ENCODE measurements around the gene USP15. TPM values are rescaled to one million over a fixed set of nuclear protein-coding genes. Genes with fewer than 3 reads are reported as not detected.

Gene USP15
- total and polyA plus RNA-seq, 2 of the 8 experiments (the other 6 are each of a cell fraction or from before 2014, with no cell fraction given), result 12.7 to 38.6 TPM

DNA sequence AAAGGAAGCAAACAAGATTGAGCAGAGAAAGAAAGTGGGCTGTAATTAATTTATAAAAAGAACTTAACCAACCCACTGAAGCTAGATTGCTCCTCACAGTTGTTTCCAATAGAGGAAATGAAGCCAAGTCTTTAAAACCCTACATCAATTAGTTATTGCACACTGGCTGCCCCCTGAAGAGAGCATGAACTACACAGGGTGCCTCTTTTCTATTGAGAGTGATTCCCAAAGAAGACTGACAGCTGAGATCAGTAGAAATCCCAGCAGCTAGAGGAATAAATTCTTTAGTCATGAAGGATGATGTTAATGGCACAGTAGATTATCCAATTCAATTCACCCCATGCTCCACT lies 8.6 kb upstream of the USP15 start:
- Histone ChIP-seq H3K27ac (ENCODE audit: low read depth, low read length) (no peak overlapping the region), H3K4me2 (ENCODE audit: insufficient read depth in 1 of 2, low read depth in 2 of 2, low read length in 2 of 2) (no peak overlapping the region), H3K4me1 (replicated peaks in 1 of 4; ENCODE audit: control insufficient read depth in 3 of 4, insufficient read depth in 4 of 4, low read length in 3 of 4) (peaks cover 0 to 4% (median 1%) of the 10 kb centered on the region in 4 experiments; a peak in 1 of 7 replicates), H3K18ac (ENCODE audit: extremely low read depth, low read length) (no peak overlapping the region), H2AFZ (ENCODE audit: low read length) (no peak overlapping the region), H3K4ac (replicated peaks; ENCODE audit: insufficient read length, low read depth, low read length) (no peak overlapping the region), H2BK5ac (ENCODE audit: low read depth, low read length) (no peak overlapping the region), H3K56ac (replicated peaks; ENCODE audit: insufficient read length, low read depth, low read length) (no peak overlapping the region), H4K5ac (ENCODE audit: insufficient read length, low read depth, low read length) (no peak overlapping the region), H2BK15ac (ENCODE audit: low read length) (no peak overlapping the region), H3K14ac (ENCODE audit: insufficient read length) (no peak overlapping the region), H3K79me2 (ENCODE audit: control insufficient read depth in 1 of 2, insufficient read depth in 2 of 2, low read length in 2 of 2) (no peaks in the 10 kb centered on the region), H3K23me2 (ENCODE audit: low read depth, low read length) (no peaks in the 10 kb centered on the region), H2AK5ac (ENCODE audit: low read depth, low read length) (no peak overlapping the region), H2BK120ac (replicated peaks; ENCODE audit: low read depth, low read length) (no peak overlapping the region), H3K4me3 (ENCODE audit: extremely low read depth in 1 of 4, insufficient read depth in 2 of 4, low read depth in 3 of 4, low read length in 4 of 4) (no peak overlapping the region), H3K23ac (ENCODE audit: insufficient read length) (no peak overlapping the region), H3K36me3 (ENCODE audit: control insufficient read depth in 2 of 4, insufficient read depth in 4 of 4, low read length in 3 of 4) (no peaks in the 10 kb centered on the region), H2BK12ac (ENCODE audit: low read depth, low read length) (no peak overlapping the region), H4K91ac (replicated peaks; ENCODE audit: insufficient read length, low read length) (no peak overlapping the region), H4K20me1 (replicated peaks in 1 of 2; ENCODE audit: control insufficient read depth in 1 of 2, insufficient read depth in 2 of 2, low read length in 2 of 2) (no peaks in the 10 kb centered on the region), H3K9me3 (ENCODE audit: insufficient read depth in 2 of 2, low read depth in 1 of 2, low read length in 1 of 2) (no peaks in the 10 kb centered on the region), H3K27me3 (replicated peaks in 1 of 4; ENCODE audit: control insufficient read depth in 3 of 4, extremely low read depth in 1 of 4, insufficient read depth in 3 of 4, low read length in 3 of 4) (no peaks in the 10 kb centered on the region), H4K8ac (ENCODE audit: extremely low read depth, insufficient read depth, low read length) (no peak overlapping the region), H3K9ac (replicated peaks in 1 of 4; ENCODE audit: extremely low read depth in 1 of 4, low read depth in 3 of 4, low read length in 3 of 4) (no peak overlapping the region), H2BK20ac (ENCODE audit: low read length) (no peak overlapping the region), H3K79me1 (ENCODE audit: low read depth, low read length) (no peaks in the 10 kb centered on the region)
- DNase-seq (ENCODE audit: low read depth in 1 of 2, low spot score in 2 of 2), result no peak
- ChIA-PET POLR2A (ENCODE audit: partially characterized antibody) (interaction anchor here (1.7 kb wide), 1 partner anchor 8 kb away, joined by 9 read pairs; the partner anchor contains the start of gene USP15), CTCF (ENCODE audit: partially characterized antibody) (interaction anchor here (1.9 kb wide), 1 partner anchor 42 kb away, joined by 4 read pairs; no protein-coding TSS in a partner anchor)
- no peak for FAIRE-seq
- TF ChIP-seq JUND (IDR thresholded peaks at IDR 0.05; ENCODE audit: low read length), result no peak
- TF ChIP-seq EP300 (IDR thresholded peaks at IDR 0.05; ENCODE audit: borderline replicate concordance in 1 of 2, low read depth in 2 of 2, low read length in 2 of 2), result no peak
- no peak for TF ChIP-seq HDAC2 (IDR thresholded peaks at IDR 0.05; ENCODE audit: borderline replicate concordance in 1 of 2, low read depth in 2 of 2, low read length in 2 of 2)
- no peak for TF ChIP-seq SUZ12 (IDR thresholded peaks at IDR 0.05; ENCODE audit: low read length)
- TF ChIP-seq RFX5 (IDR thresholded peaks at IDR 0.05; ENCODE audit: borderline replicate concordance, low read depth, low read length), result no peak
- no peak for TF ChIP-seq RXRA (IDR thresholded peaks at IDR 0.05; ENCODE audit: insufficient read depth, low read depth, low read length)
- TF ChIP-seq GTF2F1 (IDR thresholded peaks at IDR 0.05; ENCODE audit: borderline replicate concordance, low read depth, low read length), result no peak
- no peak for TF ChIP-seq NANOG (IDR thresholded peaks at IDR 0.05; ENCODE audit: insufficient read depth, low read depth, low read length, poor library complexity, severe bottlenecking)
- TF ChIP-seq, protein P1, sequence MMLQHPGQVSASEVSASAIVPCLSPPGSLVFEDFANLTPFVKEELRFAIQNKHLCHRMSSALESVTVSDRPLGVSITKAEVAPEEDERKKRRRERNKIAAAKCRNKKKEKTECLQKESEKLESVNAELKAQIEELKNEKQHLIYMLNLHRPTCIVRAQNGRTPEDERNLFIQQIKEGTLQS (IDR thresholded peaks at IDR 0.05; ENCODE audit: insufficient read depth, low read depth, low read length), result no peak
- TF ChIP-seq SP4 (IDR thresholded peaks at IDR 0.05; ENCODE audit: low read length), result no peak
- TF ChIP-seq CTBP2 (IDR thresholded peaks at IDR 0.05; ENCODE audit: borderline replicate concordance, insufficient read depth, insufficient read length, low read length), result no peak
- TF ChIP-seq CBX5 (IDR thresholded peaks at IDR 0.05; ENCODE audit: low read depth, low read length), result no peak
- no peak for TF ChIP-seq CEBPB (IDR thresholded peaks at IDR 0.05; ENCODE audit: low read depth, low read length)

All from H1 (cell line).